Measurements from ENCODE around the gene NKIRAS1. TPM values are rescaled to one million over a fixed set of nuclear protein-coding genes. Genes with fewer than 3 reads are reported as not detected.

Gene NKIRAS1
- total RNA-seq, 4 donors from 2014 or later: 6.7 to 9.5 (median 9.0) TPM

DNA sequence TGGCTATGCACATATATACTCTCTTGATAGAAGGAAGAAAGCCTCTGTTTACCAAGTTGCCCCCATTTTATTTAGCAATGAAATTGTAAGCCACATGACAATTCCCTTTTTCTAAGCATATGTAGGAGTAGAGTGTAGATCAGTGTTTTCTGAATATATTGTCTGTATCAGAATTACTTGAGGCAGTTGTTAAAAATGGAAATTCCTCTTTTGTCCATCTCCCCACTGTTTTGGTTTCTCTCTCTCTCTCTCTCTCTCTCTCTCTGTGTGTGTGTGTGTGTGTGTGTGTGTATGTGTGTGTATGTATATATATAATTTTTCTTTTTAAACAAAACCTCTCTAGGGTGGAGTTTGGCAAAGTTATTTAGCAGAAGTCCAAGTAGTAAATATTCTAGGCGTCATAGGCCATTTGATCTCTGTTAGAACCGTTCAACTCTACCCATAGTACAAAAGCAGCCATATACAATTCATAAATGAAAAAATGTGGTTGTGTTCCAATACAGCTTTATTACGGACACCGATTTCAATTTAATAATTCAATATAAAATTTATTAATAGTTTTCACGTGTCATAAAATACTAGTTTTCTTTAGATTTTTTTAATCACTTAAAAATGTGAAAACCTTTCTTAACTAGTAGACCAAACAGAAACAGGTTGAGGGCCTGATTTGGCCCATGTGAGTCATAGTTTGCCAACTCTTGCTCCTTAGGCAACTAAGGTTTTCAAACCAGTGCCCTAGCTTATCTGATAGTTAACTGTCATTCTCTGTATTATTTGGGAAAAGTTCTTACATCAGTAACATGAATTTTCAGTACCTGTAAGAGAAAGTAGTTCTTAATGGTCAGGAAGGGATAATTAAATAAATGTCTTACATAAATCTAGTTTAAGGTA is 71.2 kb downstream of the NKIRAS1 start:
- 75% methylated on average over 5 of the region's 5 CpGs for WGBS
- TF ChIP-seq, protein P1, sequence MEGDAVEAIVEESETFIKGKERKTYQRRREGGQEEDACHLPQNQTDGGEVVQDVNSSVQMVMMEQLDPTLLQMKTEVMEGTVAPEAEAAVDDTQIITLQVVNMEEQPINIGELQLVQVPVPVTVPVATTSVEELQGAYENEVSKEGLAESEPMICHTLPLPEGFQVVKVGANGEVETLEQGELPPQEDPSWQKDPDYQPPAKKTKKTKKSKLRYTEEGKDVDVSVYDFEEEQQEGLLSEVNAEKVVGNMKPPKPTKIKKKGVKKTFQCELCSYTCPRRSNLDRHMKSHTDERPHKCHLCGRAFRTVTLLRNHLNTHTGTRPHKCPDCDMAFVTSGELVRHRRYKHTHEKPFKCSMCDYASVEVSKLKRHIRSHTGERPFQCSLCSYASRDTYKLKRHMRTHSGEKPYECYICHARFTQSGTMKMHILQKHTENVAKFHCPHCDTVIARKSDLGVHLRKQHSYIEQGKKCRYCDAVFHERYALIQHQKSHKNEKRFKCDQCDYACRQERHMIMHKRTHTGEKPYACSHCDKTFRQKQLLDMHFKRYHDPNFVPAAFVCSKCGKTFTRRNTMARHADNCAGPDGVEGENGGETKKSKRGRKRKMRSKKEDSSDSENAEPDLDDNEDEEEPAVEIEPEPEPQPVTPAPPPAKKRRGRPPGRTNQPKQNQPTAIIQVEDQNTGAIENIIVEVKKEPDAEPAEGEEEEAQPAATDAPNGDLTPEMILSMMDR (IDR thresholded peaks at IDR 0.05): no peak
- TF ChIP-seq EP300 (IDR thresholded peaks at IDR 0.05): no peak
- TF ChIP-seq POLR2AphosphoS5 (IDR thresholded peaks at IDR 0.05): no peak
- no peak for TF ChIP-seq POLR2A (IDR thresholded peaks at IDR 0.05)

GRCh38 chr3:23843869-23844268 is 72.9 kb downstream of the NKIRAS1 start:
- Histone ChIP-seq H3K36me3 (no peaks in the 10 kb centered on the region), H3K4me1 (peaks cover 8% of the 10 kb centered on the region), H3K9me3 (no peaks in the 10 kb centered on the region), H3K4me3 (no peak overlapping the region), H3K27ac (no peak overlapping the region), H3K27me3 (no peaks in the 10 kb centered on the region)
- no peak for DNase-seq (ENCODE audit: low spot score in 2 of 2)
- WGBS: 95% methylated on average over 3 of the region's 3 CpGs
- TF ChIP-seq POLR2A (IDR thresholded peaks at IDR 0.05) (no peak), POLR2AphosphoS5 (IDR thresholded peaks at IDR 0.05) (no peak), EP300 (IDR thresholded peaks at IDR 0.05) (no peak)
- TF ChIP-seq, protein P1 (IDR thresholded peaks at IDR 0.05): no peak

More for the DNA sequence above, 71.2 kb downstream of the NKIRAS1 start:
- Histone ChIP-seq H3K4me3 (no peak overlapping the region), H3K9me3 (no peaks in the 10 kb centered on the region), H3K27me3 (no peaks in the 10 kb centered on the region), H3K27ac (no peak overlapping the region), H3K4me1 (peaks cover 3% of the 10 kb centered on the region), H3K36me3 (no peaks in the 10 kb centered on the region)
- DNase-seq (ENCODE audit: low spot score in 2 of 2): no peak

Other genes with a start within 250 kb of the NKIRAS1 start
- 100 to 1,000 TPM in 2 of 4 donors, 10 to 100 TPM in 2; 73.0 to 119 (median 94.6) TPM for gene UBE2E1, start 111.0 kb downstream of the NKIRAS1 start, total RNA-seq
- gene RPL15, start 142 bp upstream of the NKIRAS1 start, total RNA-seq: 1,000 to 10,000 TPM; 1,650 to 2,624 (median 2,399) TPM
- gene NR1D2, start 28.3 kb upstream of the NKIRAS1 start, total RNA-seq: 10 to 100 TPM; 24.4 to 44.1 (median 39.1) TPM

All from suprapubic skin (tissue), 4 donors.